Measurements from ENCODE around the gene CEL. TPM values are rescaled to one million over a fixed set of nuclear protein-coding genes. Genes with fewer than 3 reads are reported as not detected.

CEL gene
- total and polyA plus RNA-seq, 2 donors (not counting 1 experiment from before 2014, with no cell fraction given) = 0.12 to 0.33 TPM

DNA sequence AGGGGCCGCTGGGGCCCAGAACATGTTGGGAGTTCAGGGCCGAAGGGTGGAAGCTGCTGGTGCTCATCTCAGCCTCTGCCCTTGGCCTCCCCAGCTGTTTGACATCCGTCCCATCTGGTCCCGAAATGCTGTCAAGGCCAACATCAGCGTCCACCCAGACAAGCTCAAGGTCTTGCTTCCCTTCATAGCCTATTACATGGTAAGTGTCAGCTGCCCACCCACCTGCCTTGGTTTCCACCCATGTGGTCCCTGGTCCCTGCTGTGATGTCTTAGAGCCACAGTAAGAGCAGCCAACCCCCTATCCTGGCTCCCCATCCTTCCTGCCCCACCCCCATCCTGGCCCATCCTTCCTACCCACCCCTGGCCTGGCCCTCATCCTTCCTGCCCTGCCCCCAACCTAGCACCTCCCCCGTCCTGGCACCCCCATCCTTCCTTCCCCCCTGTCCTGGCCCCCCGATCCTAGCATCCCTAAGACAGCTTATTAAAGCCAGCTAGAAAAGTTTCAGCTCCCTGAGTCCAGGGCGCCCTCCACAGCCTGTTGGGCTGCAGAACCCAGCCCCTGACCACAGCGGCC is 9.7 kb upstream of the CEL start:
- H3K4me2 ChIP-seq (ENCODE audit: extremely low read depth, insufficient read depth, low read length) = no peak overlapping the region
- H3K79me2 ChIP-seq (ENCODE audit: control insufficient read depth, insufficient read depth, low read length) = no peaks in the 10 kb centered on the region
- H3K27me3 ChIP-seq (ENCODE audit: control insufficient read depth, insufficient read depth, low read length) = no peaks in the 10 kb centered on the region
- H3K9ac ChIP-seq (ENCODE audit: insufficient read depth, low read length) = no peak overlapping the region
- H3K4me1 ChIP-seq (ENCODE audit: control insufficient read depth, extremely low read depth, insufficient read depth, low read length) = no peaks in the 10 kb centered on the region
- H3K4me3 ChIP-seq (replicated peaks in 1 of 4; ENCODE audit: control extremely low read depth in 1 of 4, insufficient read depth in 1 of 4, low read depth in 3 of 4, low read length in 4 of 4) = no peak overlapping the region
- DNase-seq (ENCODE audit: low read depth in 2 of 2) = no peak
- H3K27ac ChIP-seq (ENCODE audit: insufficient read depth, low read length) = no peak overlapping the region
- H2AFZ ChIP-seq (ENCODE audit: low read length) = no peak overlapping the region
- TF ChIP-seq, protein P1, sequence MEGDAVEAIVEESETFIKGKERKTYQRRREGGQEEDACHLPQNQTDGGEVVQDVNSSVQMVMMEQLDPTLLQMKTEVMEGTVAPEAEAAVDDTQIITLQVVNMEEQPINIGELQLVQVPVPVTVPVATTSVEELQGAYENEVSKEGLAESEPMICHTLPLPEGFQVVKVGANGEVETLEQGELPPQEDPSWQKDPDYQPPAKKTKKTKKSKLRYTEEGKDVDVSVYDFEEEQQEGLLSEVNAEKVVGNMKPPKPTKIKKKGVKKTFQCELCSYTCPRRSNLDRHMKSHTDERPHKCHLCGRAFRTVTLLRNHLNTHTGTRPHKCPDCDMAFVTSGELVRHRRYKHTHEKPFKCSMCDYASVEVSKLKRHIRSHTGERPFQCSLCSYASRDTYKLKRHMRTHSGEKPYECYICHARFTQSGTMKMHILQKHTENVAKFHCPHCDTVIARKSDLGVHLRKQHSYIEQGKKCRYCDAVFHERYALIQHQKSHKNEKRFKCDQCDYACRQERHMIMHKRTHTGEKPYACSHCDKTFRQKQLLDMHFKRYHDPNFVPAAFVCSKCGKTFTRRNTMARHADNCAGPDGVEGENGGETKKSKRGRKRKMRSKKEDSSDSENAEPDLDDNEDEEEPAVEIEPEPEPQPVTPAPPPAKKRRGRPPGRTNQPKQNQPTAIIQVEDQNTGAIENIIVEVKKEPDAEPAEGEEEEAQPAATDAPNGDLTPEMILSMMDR (conservative IDR thresholded peaks at IDR 0.05 in 1 of 2, IDR thresholded peaks at IDR 0.05 in 1 of 2; ENCODE audit: low read depth in 1 of 2, low read length in 2 of 2) = no peak
- TF ChIP-seq EZH2 (IDR thresholded peaks at IDR 0.05; ENCODE audit: low read length, missing control alignments) = no peak
- H3K36me3 ChIP-seq (ENCODE audit: control insufficient read depth, insufficient read depth, low read length) = peaks cover 25% of the 10 kb centered on the region
- H3K9me3 ChIP-seq (ENCODE audit: control insufficient read depth, insufficient read depth, low read depth, low read length) = no peaks in the 10 kb centered on the region
- H4K20me1 ChIP-seq (ENCODE audit: control insufficient read depth, extremely low read depth, insufficient read depth, low read length) = no peaks in the 10 kb centered on the region

DNA sequence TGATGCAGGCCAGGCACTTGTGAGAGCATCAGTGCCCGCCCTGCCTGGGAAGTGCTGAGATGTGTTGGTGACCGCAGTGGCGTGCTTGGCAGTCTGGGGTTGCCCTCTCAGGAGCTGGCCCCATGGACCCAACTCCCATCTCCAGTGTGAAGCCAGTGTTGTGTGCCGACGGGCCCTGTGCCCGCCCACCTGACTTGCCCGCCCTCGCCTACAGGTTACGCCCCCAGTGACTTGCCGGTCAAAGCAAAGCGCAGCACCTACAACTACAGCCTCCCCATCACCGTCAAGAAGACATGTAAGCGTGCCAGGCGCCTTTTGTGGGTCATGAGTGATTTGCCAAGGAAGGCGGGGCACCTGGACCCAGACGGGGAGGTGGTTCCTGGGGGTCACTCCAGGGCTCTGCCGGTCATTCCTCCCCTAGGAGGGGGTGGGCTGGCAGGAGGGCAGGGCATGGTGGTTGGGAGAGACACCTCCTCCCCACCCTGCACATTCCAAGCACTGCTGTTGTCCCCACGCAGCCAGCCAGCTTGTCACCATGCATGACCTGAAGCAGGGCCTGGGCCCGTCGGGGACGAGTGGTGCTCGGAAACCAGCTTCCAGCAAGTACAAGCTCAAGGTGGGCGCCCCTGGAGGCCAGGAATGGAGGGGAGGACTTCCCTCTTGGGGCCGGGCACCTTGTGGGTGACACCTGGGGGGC is 7.4 kb upstream of the CEL start:
- no peak for DNase-seq (ENCODE audit: low read depth in 2 of 2)
- H4K20me1 ChIP-seq (ENCODE audit: control insufficient read depth, extremely low read depth, insufficient read depth, low read length) = no peaks in the 10 kb centered on the region
- H3K27me3 ChIP-seq (ENCODE audit: control insufficient read depth, insufficient read depth, low read length) = no peaks in the 10 kb centered on the region
- H2AFZ ChIP-seq (ENCODE audit: low read length) = no peak overlapping the region
- H3K79me2 ChIP-seq (ENCODE audit: control insufficient read depth, insufficient read depth, low read length) = no peaks in the 10 kb centered on the region
- H3K4me1 ChIP-seq (ENCODE audit: control insufficient read depth, extremely low read depth, insufficient read depth, low read length) = no peaks in the 10 kb centered on the region
- TF ChIP-seq, protein P1 (conservative IDR thresholded peaks at IDR 0.05 in 1 of 2, IDR thresholded peaks at IDR 0.05 in 1 of 2; ENCODE audit: low read depth in 1 of 2, low read length in 2 of 2) = no peak
- no peak for TF ChIP-seq EZH2 (IDR thresholded peaks at IDR 0.05; ENCODE audit: low read length, missing control alignments)
- no peak overlapping the region for H3K4me2 ChIP-seq (ENCODE audit: extremely low read depth, insufficient read depth, low read length)
- H3K4me3 ChIP-seq (replicated peaks in 1 of 4; ENCODE audit: control extremely low read depth in 1 of 4, insufficient read depth in 1 of 4, low read depth in 3 of 4, low read length in 4 of 4) = no peak overlapping the region
- H3K9me3 ChIP-seq (ENCODE audit: control insufficient read depth, insufficient read depth, low read depth, low read length) = no peaks in the 10 kb centered on the region
- peaks cover 24% of the 10 kb centered on the region for H3K36me3 ChIP-seq (ENCODE audit: control insufficient read depth, insufficient read depth, low read length)
- no peak overlapping the region for H3K9ac ChIP-seq (ENCODE audit: insufficient read depth, low read length)
- H3K27ac ChIP-seq (ENCODE audit: insufficient read depth, low read length) = no peak overlapping the region

DNA sequence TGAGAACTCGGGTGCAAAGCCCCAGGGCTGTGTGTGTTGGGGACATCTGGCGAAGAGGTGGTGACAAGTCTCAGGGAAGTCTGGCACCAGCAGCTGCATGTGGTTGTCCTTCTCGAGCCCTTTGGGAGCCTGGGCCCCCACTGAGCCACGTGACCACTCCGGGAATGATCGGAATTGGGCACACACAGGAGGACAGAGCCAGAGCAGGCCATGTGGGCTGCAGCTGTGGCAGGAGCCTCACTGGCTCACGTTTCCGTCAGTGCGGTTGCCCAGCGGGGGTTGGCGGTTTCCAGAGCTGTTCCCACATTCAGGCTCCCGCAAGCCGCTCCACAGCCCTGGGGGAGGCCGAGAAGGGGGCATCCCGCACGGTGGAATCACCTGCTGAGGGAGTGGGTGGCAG is 6.8 kb upstream of the CEL start:
- H2AFZ ChIP-seq (ENCODE audit: low read length) = no peak overlapping the region
- H3K4me1 ChIP-seq (ENCODE audit: control insufficient read depth, extremely low read depth, insufficient read depth, low read length) = no peaks in the 10 kb centered on the region
- H3K27ac ChIP-seq (ENCODE audit: insufficient read depth, low read length) = no peak overlapping the region
- H3K4me3 ChIP-seq (replicated peaks in 1 of 4; ENCODE audit: control extremely low read depth in 1 of 4, insufficient read depth in 1 of 4, low read depth in 3 of 4, low read length in 4 of 4) = no peak overlapping the region
- H3K36me3 ChIP-seq (ENCODE audit: control insufficient read depth, insufficient read depth, low read length) = peaks cover 24% of the 10 kb centered on the region
- H3K79me2 ChIP-seq (ENCODE audit: control insufficient read depth, insufficient read depth, low read length) = no peaks in the 10 kb centered on the region
- no peak overlapping the region for H3K9ac ChIP-seq (ENCODE audit: insufficient read depth, low read length)
- H3K9me3 ChIP-seq (ENCODE audit: control insufficient read depth, insufficient read depth, low read depth, low read length) = no peaks in the 10 kb centered on the region
- peak; percentile 8 to 16 for DNase-seq (ENCODE audit: low read depth in 2 of 2)
- no peaks in the 10 kb centered on the region for H4K20me1 ChIP-seq (ENCODE audit: control insufficient read depth, extremely low read depth, insufficient read depth, low read length)
- H3K4me2 ChIP-seq (ENCODE audit: extremely low read depth, insufficient read depth, low read length) = no peak overlapping the region
- no peaks in the 10 kb centered on the region for H3K27me3 ChIP-seq (ENCODE audit: control insufficient read depth, insufficient read depth, low read length)
- TF ChIP-seq, protein P1 (conservative IDR thresholded peaks at IDR 0.05 in 1 of 2, IDR thresholded peaks at IDR 0.05 in 1 of 2; ENCODE audit: low read depth in 1 of 2, low read length in 2 of 2) = no peak
- TF ChIP-seq EZH2 (IDR thresholded peaks at IDR 0.05; ENCODE audit: low read length, missing control alignments) = no peak

All from fibroblast of lung (primary cell).